H9 (cell line): Measurements from ENCODE around the gene GIMAP1. TPM values are rescaled to one million over a fixed set of nuclear protein-coding genes. Genes with fewer than 3 reads are reported as not detected.

Source experiments
- DNase-seq: peaks from one replicate; pipeline ENCODE4 v3.0.0-alpha.2; 2017
- H2AFZ ChIP-seq: one replicate; pipeline ENCODE4 v1.6.1; 2013; ENCODE audit warnings: mild to moderate bottlenecking, low read length, control low read depth, moderate library complexity
- H2AK5ac ChIP-seq: 2 replicates; pipeline ENCODE4 v1.6.1; 2013; ENCODE audit warnings: low read length, control low read depth, mixed read lengths; ENCODE audit not compliant: insufficient read length
- H2BK120ac ChIP-seq: one replicate; pipeline ENCODE4 v1.6.1; 2013; ENCODE audit warnings: low read depth, mild to moderate bottlenecking, low read length, control low read depth, inconsistent platforms; ENCODE audit not compliant: poor library complexity, severe bottlenecking
- H2BK12ac ChIP-seq: 2 replicates; pipeline ENCODE4 v1.6.1; 2013; ENCODE audit warnings: low read length, control low read depth, mixed read lengths, low read depth; ENCODE audit not compliant: insufficient read length
- H2BK15ac ChIP-seq: 2 replicates; pipeline ENCODE4 v1.6.1; 2013; ENCODE audit warnings: low read depth, low read length, control low read depth
- H2BK20ac ChIP-seq: one replicate; pipeline ENCODE4 v1.6.1; 2013; ENCODE audit warnings: low read depth, mild to moderate bottlenecking, low read length, control low read depth, inconsistent platforms; ENCODE audit not compliant: poor library complexity, severe bottlenecking
- H2BK5ac ChIP-seq: 2 replicates; pipeline ENCODE4 v1.6.1; 2013; ENCODE audit warnings: low read length, control low read depth, mixed read lengths; ENCODE audit not compliant: insufficient read length
- H3K14ac ChIP-seq: 2 replicates; pipeline ENCODE4 v1.6.1; 2013; ENCODE audit warnings: low read length, control low read depth; ENCODE audit not compliant: insufficient read depth
- H3K18ac ChIP-seq: 2 replicates; pipeline ENCODE4 v1.6.1; 2013; ENCODE audit warnings: low read depth, mild to moderate bottlenecking, mixed read lengths, low read length, control low read depth; ENCODE audit not compliant: insufficient read length
- H3K23ac ChIP-seq: 2 replicates; pipeline ENCODE4 v1.6.1; 2013; ENCODE audit warnings: low read length, control low read depth, mixed read lengths, low read depth; ENCODE audit not compliant: insufficient read length
- H3K23me2 ChIP-seq: 2 replicates; pipeline ENCODE4 v1.6.1; 2013; ENCODE audit warnings: low read depth, mild to moderate bottlenecking, mixed read lengths, low read length, control low read depth; ENCODE audit not compliant: insufficient read length, poor library complexity, severe bottlenecking
- H3K27ac ChIP-seq: 2 replicates; pipeline ENCODE4 v1.5.1; 2013; ENCODE audit warnings: low read length, control low read depth, mixed read lengths, low read depth; ENCODE audit not compliant: insufficient read length
- H3K27me3 ChIP-seq: 2 replicates; pipeline ENCODE4 v1.6.1; 2013; ENCODE audit warnings: low read length, control low read depth, inconsistent platforms; ENCODE audit not compliant: insufficient read depth
- H3K4ac ChIP-seq: 2 replicates; pipeline ENCODE4 v1.6.1; 2013; ENCODE audit warnings: low read depth, mild to moderate bottlenecking, control low read depth, inconsistent platforms, low read length, moderate library complexity
- H3K4me1 ChIP-seq: 2 replicates; pipeline ENCODE4 v1.6.1; 2013; ENCODE audit warnings: low read length, control low read depth, inconsistent platforms; ENCODE audit not compliant: insufficient read depth
- H3K4me2 ChIP-seq: 2 replicates; pipeline ENCODE4 v1.6.1; 2013; ENCODE audit warnings: low read length, control low read depth, mixed read lengths; ENCODE audit not compliant: insufficient read length, insufficient read depth
- H3K56ac ChIP-seq: 2 replicates; pipeline ENCODE4 v1.6.1; 2013; ENCODE audit warnings: low read depth, mild to moderate bottlenecking, mixed read lengths, low read length, control low read depth; ENCODE audit not compliant: insufficient read length
- H3K79me1 ChIP-seq: 2 replicates; pipeline ENCODE4 v1.6.1; 2013; ENCODE audit warnings: low read depth, mild to moderate bottlenecking, moderate library complexity, low read length, control low read depth, inconsistent platforms; ENCODE audit not compliant: insufficient read depth, poor library complexity, severe bottlenecking
- H3K79me2 ChIP-seq: 2 replicates; pipeline ENCODE4 v1.6.1; 2013; ENCODE audit warnings: low read length, control low read depth, inconsistent platforms; ENCODE audit not compliant: insufficient read depth
- H3K9ac ChIP-seq: 2 replicates; pipeline ENCODE4 v1.6.1; 2013; ENCODE audit warnings: low read length, control low read depth, mixed read lengths; ENCODE audit not compliant: insufficient read length; ENCODE audit errors: extremely low read depth
- H3K9me3 ChIP-seq: one replicate; pipeline ENCODE4 v1.6.1; 2013; ENCODE audit warnings: low read depth, low read length, inconsistent platforms; ENCODE audit not compliant: control insufficient read depth
- H3T11ph ChIP-seq: one replicate; pipeline ENCODE4 v1.6.1; 2013; ENCODE audit warnings: mild to moderate bottlenecking, low read length, control low read depth, inconsistent platforms
- H4K20me1 ChIP-seq: one replicate; pipeline ENCODE4 v1.6.1; 2013; ENCODE audit not compliant: control insufficient read depth, insufficient read length, insufficient read depth
- H4K5ac ChIP-seq: 2 replicates; pipeline ENCODE4 v1.6.1; 2013; ENCODE audit warnings: low read depth, mild to moderate bottlenecking, mixed read lengths, low read length, control low read depth; ENCODE audit not compliant: insufficient read length
- H4K8ac ChIP-seq: replicated peaks from 2 replicates; pipeline ENCODE4 v1.6.1; 2013; ENCODE audit warnings: low read length, control low read depth, mixed read lengths, low read depth; ENCODE audit not compliant: insufficient read length
- H4K91ac ChIP-seq: 2 replicates; pipeline ENCODE4 v1.6.1; 2013; ENCODE audit warnings: low read depth, mild to moderate bottlenecking, moderate library complexity, mixed read lengths, low read length, control low read depth; ENCODE audit not compliant: insufficient read length
- H3K27ac Mint-ChIP-seq, 3 experiments: 2 replicates in 2 of 3; 3 replicates in 1 of 3; pipeline ENCODE4 v1.8.0; 2020 to 2021; ENCODE audit warnings: mixed read lengths in 3 of 3, mild to moderate bottlenecking in 1 of 3, moderate library complexity in 1 of 3
- H3K27me3 Mint-ChIP-seq: 2 replicates; pipeline ENCODE4 v1.8.0; 2021; ENCODE audit warnings: low read depth, mild to moderate bottlenecking, moderate library complexity, mixed read lengths
- H3K36me3 Mint-ChIP-seq, 3 experiments: 2 replicates in 2 of 3; 3 replicates in 1 of 3; pipeline ENCODE4 v1.8.0; 2020 to 2021; ENCODE audit warnings: low read depth in 3 of 3, mixed read lengths in 3 of 3; ENCODE audit not compliant: insufficient read depth in 1 of 3
- H3K4me1 Mint-ChIP-seq, 2 experiments: 2 replicates each; pipeline ENCODE4 v1.8.0; 2020; ENCODE audit warnings: mixed read lengths in 2 of 2
- H3K4me3 Mint-ChIP-seq, 2 experiments: 2 replicates in 1 of 2; 3 replicates in 1 of 2; pipeline ENCODE4 v1.8.0; 2020 to 2021; ENCODE audit warnings: mild to moderate bottlenecking in 2 of 2, mixed read lengths in 2 of 2, moderate library complexity in 1 of 2
- H3K9me3 Mint-ChIP-seq, 2 experiments: 2 replicates in 1 of 2; 3 replicates in 1 of 2; pipeline ENCODE4 v1.8.0; 2020; ENCODE audit warnings: mild to moderate bottlenecking in 2 of 2, mixed read lengths in 2 of 2, moderate library complexity in 1 of 2
- WGBS: extraction: QIAGEN DNeasy Blood & Tissue Kit; methylation state at CpG from one replicate; pipeline ENCODE4 v1.1.7; 2013; ENCODE audit warnings: missing lambda C conversion rate, low lambda C conversion rate, mixed read lengths; ENCODE audit not compliant: insufficient read length; ENCODE audit errors: extremely low coverage; 5-methylcytosine and 5-hydroxymethylcytosine counted together
- total RNA-seq: library from RNA; stranded (reverse); gene quantifications from 2 replicates; pipeline ENCODE4 v1.2.1, GENCODE V29; 2021
- TF ChIP-seq, protein P1 (sequence below): fragments of 200-600 bp; sonication (generic); conservative IDR thresholded peaks from 3 replicates; pipeline ENCODE4 v1.8.0; 2021; ENCODE audit warnings: antibody characterized with exemption, mild to moderate bottlenecking

The GIMAP1 gene
- total RNA-seq, 1 experiment from 2014 or later: not detected

DNA sequence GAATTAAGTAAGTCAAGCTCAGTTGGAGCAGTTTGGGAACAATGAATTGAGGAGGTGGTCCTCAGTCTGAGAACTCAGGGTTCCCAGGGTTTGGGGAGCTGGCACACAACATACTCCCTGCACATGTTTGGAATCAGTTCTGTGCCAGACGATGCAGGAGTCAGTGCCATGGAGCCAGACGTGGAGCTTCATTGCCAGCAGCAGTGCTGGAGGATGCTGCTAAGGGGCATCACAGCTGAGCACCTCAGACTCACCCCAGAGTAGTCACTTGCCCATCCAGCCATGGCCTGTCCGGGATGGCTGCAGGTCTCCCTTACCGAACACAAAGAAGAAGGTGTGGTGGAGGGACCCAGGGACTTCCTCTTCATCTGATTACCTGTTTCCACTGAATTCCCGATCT, 28.7 kb downstream of the GIMAP1 start:
- Histone ChIP-seq H3K56ac (no peak overlapping the region), H3K79me2 (no peaks in the 10 kb centered on the region), H4K8ac (no peak overlapping the region), H3K4ac (no peak overlapping the region), H3K9me3 (no peaks in the 10 kb centered on the region), H4K91ac (no peak overlapping the region), H3K14ac (no peak overlapping the region), H2BK120ac (no peak overlapping the region), H3K23ac (no peak overlapping the region), H3K18ac (no peak overlapping the region), H2BK20ac (no peak overlapping the region), H3K23me2 (no peaks in the 10 kb centered on the region), H4K20me1 (no peaks in the 10 kb centered on the region), H3K79me1 (no peaks in the 10 kb centered on the region), H3K4me2 (no peak overlapping the region), H2AFZ (no peak overlapping the region), H3K4me1 (no peaks in the 10 kb centered on the region), H2AK5ac (no peak overlapping the region), H4K5ac (no peak overlapping the region), H3K9ac (no peak overlapping the region), H2BK15ac (no peak overlapping the region), H3K27ac (no peak overlapping the region), H2BK12ac (no peak overlapping the region), H3K27me3 (peaks cover 62% of the 10 kb centered on the region), H3T11ph (no peak overlapping the region), H2BK5ac (no peak overlapping the region)
- no peaks in the 10 kb centered on the region for H3K36me3 Mint-ChIP-seq
- H3K9me3 Mint-ChIP-seq: peaks cover 3% of the 10 kb centered on the region in 2 experiments
- H3K27me3 Mint-ChIP-seq: peaks cover 100% of the 10 kb centered on the region
- TF ChIP-seq, protein P1, sequence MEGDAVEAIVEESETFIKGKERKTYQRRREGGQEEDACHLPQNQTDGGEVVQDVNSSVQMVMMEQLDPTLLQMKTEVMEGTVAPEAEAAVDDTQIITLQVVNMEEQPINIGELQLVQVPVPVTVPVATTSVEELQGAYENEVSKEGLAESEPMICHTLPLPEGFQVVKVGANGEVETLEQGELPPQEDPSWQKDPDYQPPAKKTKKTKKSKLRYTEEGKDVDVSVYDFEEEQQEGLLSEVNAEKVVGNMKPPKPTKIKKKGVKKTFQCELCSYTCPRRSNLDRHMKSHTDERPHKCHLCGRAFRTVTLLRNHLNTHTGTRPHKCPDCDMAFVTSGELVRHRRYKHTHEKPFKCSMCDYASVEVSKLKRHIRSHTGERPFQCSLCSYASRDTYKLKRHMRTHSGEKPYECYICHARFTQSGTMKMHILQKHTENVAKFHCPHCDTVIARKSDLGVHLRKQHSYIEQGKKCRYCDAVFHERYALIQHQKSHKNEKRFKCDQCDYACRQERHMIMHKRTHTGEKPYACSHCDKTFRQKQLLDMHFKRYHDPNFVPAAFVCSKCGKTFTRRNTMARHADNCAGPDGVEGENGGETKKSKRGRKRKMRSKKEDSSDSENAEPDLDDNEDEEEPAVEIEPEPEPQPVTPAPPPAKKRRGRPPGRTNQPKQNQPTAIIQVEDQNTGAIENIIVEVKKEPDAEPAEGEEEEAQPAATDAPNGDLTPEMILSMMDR: no peak
- no peak for DNase-seq
- H3K4me3 Mint-ChIP-seq: no peak overlapping the region; a peak in 1 of 5 replicates
- H3K4me1 Mint-ChIP-seq: no peaks in the 10 kb centered on the region
- WGBS: no CpG with 5 or more reads among the region's 5 CpGs
- H3K27ac Mint-ChIP-seq: no peak overlapping the region
